Neuron (in vitro differentiated cells): ENCODE measurements around the gene RIOK2.

Source experiments
- H2AFZ ChIP-seq: one replicate; pipeline ENCODE4 v1.6.1; 2013; ENCODE audit warnings: low read depth, mild to moderate bottlenecking, inconsistent platforms, low read length, moderate library complexity
- H3K27me3 ChIP-seq: one replicate; pipeline ENCODE4 v1.6.1; 2013; ENCODE audit warnings: low read length; ENCODE audit not compliant: insufficient read depth
- H3K36me3 ChIP-seq: one replicate; pipeline ENCODE4 v1.6.1; 2013; ENCODE audit warnings: low read length; ENCODE audit not compliant: insufficient read depth
- H3K4me1 ChIP-seq: one replicate; pipeline ENCODE4 v1.6.1; 2013; ENCODE audit warnings: low read length; ENCODE audit not compliant: insufficient read depth
- H3K4me3 ChIP-seq: 2 replicates; pipeline ENCODE4 v1.5.1; 2013; ENCODE audit warnings: mild to moderate bottlenecking, low read length, moderate library complexity
- H3K9me3 ChIP-seq: one replicate; pipeline ENCODE4 v1.6.1; 2013; ENCODE audit warnings: low read length

Gene RIOK2

DNA sequence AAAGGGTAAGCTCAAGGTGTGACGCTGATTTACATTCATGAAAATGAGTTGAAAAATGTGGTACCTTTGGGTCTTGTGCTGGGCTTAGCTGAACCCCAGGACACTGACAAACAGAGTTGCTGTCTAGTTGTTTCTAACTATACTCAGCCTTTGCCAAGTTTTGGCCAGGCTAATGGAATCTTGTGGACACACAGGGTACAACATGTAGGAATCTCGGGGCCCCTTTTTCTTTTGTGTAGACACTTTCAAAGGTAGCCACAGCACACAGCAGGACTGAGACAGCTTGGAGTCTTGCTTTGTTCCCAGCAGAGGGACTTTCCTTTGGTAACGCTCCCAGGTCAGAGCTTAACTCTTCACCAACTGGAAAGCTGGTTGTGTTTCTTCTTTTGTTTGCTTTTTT is 48.4 kb downstream of the RIOK2 start:
- H3K4me1 ChIP-seq = peaks cover 23% of the 10 kb centered on the region
- H3K4me3 ChIP-seq = no peak overlapping the region
- no peaks in the 10 kb centered on the region for H3K27me3 ChIP-seq
- no peak overlapping the region for H2AFZ ChIP-seq
- H3K36me3 ChIP-seq = no peaks in the 10 kb centered on the region
- no peaks in the 10 kb centered on the region for H3K9me3 ChIP-seq

DNA sequence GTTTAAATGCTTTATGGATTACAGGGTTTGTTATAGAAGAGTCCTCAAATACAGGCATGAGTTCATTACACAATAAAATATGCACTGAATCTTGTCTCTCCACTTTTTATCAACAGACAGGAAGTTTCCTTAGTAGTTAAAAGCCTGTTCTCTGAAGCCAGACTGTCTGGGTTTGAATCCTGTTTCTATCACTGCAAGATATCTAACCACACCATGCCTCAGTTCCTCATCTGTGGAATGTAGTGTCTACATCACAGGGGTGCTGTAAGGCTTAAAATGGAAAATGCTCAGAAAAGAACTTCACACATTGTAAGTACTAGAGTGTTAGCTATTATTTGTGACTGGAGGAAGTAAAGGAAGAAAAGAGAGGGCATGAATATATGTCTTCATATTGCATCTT is 49.9 kb downstream of the RIOK2 start:
- Histone ChIP-seq H3K9me3 (no peaks in the 10 kb centered on the region), H3K4me3 (no peak overlapping the region), H3K4me1 (peaks cover 17% of the 10 kb centered on the region), H2AFZ (no peak overlapping the region), H3K36me3 (no peaks in the 10 kb centered on the region), H3K27me3 (no peaks in the 10 kb centered on the region)

DNA sequence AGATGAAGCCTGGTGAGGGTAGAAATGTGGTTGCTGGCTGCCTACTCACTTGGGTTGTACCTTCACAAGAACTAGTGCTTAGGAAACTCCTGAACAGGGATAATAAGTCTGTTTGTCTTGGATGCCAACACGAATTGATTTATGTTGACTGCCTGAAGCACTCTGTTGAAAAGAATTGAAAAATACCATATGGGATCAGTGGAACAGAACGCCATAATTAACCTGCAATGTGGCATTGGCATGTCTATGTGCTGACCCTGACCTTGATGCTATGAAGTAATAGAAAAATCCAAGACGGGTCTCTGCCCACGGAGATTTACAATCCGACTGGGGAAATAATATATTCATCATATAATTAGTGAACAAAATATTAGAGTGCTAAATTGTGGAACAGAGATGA is 51.1 kb downstream of the RIOK2 start:
- H3K27me3 ChIP-seq = no peaks in the 10 kb centered on the region
- H3K36me3 ChIP-seq = no peaks in the 10 kb centered on the region
- no peaks in the 10 kb centered on the region for H3K9me3 ChIP-seq
- no peak overlapping the region for H3K4me3 ChIP-seq
- H2AFZ ChIP-seq = no peak overlapping the region
- peaks cover 17% of the 10 kb centered on the region for H3K4me1 ChIP-seq

DNA sequence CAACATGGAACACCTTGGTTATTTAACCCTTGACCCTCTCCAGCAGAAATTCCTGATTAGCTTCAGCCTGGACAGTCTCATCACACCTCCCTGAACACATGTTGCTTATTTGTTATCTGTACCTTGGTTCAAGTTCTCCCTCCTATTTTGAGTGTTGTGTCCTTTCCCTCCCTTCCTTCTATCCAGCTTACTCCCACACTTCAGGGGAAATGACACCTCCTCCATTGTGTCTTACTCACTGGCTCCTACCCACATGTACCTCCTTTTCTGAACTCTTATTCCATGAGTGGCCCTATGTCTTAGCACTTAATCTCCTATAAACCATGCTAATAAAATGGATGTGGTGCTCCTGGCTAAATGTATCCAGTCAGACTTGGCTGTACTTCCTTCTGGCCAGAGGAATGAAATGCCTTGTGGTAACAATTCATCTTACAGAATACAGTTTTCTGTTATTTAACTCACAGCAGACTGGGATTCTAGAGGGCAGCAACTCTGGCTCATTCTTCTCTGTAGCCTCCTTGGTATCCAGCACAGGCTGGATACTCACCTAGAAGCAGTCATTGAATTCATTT is 51.8 kb downstream of the RIOK2 start:
- H3K36me3 ChIP-seq = no peaks in the 10 kb centered on the region
- H3K4me3 ChIP-seq = no peak overlapping the region
- no peaks in the 10 kb centered on the region for H3K27me3 ChIP-seq
- no peaks in the 10 kb centered on the region for H3K9me3 ChIP-seq
- H3K4me1 ChIP-seq = peaks cover 17% of the 10 kb centered on the region
- H2AFZ ChIP-seq = no peak overlapping the region

DNA sequence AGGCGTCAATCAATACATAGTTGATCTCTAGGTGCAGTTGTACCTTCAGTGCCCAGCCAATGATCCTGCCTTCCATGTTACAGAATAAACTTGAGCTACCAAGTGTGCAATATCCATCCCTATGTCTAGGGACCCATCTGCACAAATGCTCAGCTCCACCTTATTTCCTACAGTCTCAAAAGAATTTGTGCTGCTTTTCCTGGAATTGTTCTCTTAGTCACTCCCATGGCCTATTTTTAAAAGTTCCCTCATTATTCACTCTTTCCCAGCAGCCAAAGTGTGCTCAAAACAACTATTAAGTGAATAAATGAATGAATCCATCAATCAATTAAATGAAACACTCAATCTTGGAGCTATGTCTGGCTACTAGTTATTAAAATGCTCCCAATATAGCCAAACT is 55.3 kb downstream of the RIOK2 start:
- Histone ChIP-seq H3K4me3 (no peak overlapping the region), H3K4me1 (peaks cover 5% of the 10 kb centered on the region), H3K36me3 (peaks cover 16% of the 10 kb centered on the region), H2AFZ (no peak overlapping the region), H3K9me3 (peaks cover 2% of the 10 kb centered on the region), H3K27me3 (no peaks in the 10 kb centered on the region)

DNA sequence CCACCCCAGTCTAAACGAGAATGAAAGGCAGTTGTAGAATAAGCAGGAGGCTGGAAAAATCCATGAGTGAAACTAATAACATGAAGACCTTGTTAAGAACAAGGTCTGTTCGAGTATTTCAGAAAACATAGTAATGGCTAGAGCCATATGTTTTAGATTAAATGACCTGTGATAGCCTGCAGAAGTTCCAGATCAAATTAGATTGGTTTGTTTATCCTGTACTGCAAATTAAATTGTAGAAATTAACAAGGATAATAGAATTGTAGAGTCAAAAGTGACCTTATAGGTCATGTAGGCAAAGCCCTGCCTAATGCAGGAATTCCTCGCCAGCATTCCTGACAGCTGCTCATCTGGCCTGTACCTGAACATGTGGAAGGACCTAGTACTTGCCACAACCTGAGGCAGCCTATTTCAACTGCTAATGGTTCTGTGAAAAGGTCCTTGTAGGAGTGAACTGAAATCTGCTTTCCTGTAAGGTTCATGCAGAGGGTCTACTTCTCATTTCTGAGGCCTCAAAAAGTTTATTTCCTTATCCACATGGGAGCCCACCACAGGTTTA is 57.8 kb downstream of the RIOK2 start:
- no peak overlapping the region for H3K4me3 ChIP-seq
- H3K27me3 ChIP-seq = no peaks in the 10 kb centered on the region
- H2AFZ ChIP-seq = no peak overlapping the region
- H3K36me3 ChIP-seq = peaks cover 18% of the 10 kb centered on the region
- peaks cover 2% of the 10 kb centered on the region for H3K9me3 ChIP-seq
- H3K4me1 ChIP-seq = peaks cover 9% of the 10 kb centered on the region

DNA sequence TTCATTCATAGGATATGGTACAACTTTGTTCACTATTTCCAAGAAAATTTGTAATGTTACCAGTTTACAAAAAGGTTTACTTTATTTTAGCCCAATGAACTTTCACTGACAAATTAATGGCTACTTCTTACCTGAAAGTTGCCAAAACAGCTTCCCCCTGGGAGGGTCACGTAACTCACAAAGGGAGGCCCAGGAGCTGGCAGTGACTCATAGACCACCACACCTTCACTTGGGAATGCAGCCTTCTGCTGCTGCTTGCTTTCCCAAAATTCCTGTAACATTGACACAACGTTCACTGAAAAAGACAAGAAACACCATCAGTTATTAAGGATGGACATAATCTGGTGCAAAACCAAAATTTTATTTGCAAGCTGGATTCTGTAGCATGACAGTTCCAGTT is 58.7 kb downstream of the RIOK2 start:
- Histone ChIP-seq H3K36me3 (peaks cover 18% of the 10 kb centered on the region), H3K9me3 (peaks cover 2% of the 10 kb centered on the region), H3K27me3 (no peaks in the 10 kb centered on the region), H3K4me3 (no peak overlapping the region), H2AFZ (no peak overlapping the region), H3K4me1 (peaks cover 6% of the 10 kb centered on the region)

DNA sequence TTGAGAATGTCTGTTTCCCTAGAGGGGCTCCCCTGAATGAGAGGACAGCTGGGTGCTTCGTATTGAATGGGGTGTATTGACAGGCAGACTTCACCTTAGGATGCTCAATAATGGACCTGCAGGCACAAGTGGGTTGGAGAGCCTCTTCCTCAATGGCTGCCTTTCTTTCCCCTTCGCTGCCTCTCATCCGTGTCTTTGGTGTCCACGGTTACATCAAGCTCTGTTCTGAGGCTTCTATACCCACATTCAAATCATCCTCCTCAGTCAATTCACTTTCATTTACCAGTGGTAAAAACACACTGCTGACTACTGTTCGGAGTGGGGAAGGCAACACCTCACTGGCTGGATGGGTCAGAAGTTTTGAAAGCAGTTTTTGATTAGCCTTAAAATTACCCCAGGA is 61.2 kb downstream of the RIOK2 start:
- Histone ChIP-seq H3K27me3 (no peaks in the 10 kb centered on the region), H2AFZ (peak overlapping the region; percentile 15), H3K9me3 (peaks cover 2% of the 10 kb centered on the region), H3K4me3 (no peak overlapping the region), H3K4me1 (peaks cover 13% of the 10 kb centered on the region), H3K36me3 (peaks cover 18% of the 10 kb centered on the region)

DNA sequence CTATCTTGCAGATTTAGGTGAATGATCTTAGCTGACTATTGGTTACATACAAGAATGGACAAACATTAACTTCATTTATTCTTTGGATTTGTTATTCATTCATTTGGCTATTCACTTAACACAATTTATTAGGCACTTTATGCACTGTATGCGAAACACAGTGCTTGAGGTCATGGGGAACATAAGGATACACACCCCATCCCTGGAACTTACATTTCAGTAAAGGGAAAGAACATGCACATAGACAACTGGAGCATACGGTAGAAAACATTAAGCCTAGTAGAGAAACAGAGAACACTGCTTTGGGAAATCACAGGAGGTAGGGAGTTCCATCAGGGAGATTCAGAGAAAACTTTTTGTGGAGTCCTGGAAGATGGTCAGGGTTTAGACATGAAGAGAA is 62.9 kb downstream of the RIOK2 start:
- H3K4me1 ChIP-seq = peaks cover 23% of the 10 kb centered on the region

DNA sequence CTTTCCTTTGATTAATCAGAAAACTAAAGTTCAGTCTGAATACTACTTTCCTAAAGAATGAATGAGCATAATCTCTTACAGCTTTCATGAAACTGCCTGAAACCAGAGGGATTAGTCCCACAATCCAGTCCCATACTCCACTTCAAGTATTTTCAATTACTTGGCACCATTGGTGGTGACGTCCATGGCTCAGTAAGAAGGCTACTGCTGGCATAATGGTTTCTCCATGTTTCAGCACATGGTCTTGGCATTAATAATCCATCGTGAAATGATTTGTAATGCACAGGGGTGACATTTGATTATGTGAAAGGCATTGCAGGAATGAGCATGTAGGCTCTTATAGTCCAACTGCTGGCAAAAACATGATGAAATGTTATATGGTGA is 64.0 kb downstream of the RIOK2 start:
- Histone ChIP-seq H3K4me1 (peaks cover 23% of the 10 kb centered on the region), H3K27me3 (no peaks in the 10 kb centered on the region), H3K36me3 (peaks cover 15% of the 10 kb centered on the region), H3K4me3 (no peak overlapping the region), H3K9me3 (no peaks in the 10 kb centered on the region), H2AFZ (no peak overlapping the region)

More for the DNA sequence above, 62.9 kb downstream of the RIOK2 start:
- Histone ChIP-seq H3K4me3 (no peak overlapping the region), H3K36me3 (peaks cover 18% of the 10 kb centered on the region), H3K9me3 (peaks cover 2% of the 10 kb centered on the region), H2AFZ (no peak overlapping the region), H3K27me3 (no peaks in the 10 kb centered on the region)

DNA sequence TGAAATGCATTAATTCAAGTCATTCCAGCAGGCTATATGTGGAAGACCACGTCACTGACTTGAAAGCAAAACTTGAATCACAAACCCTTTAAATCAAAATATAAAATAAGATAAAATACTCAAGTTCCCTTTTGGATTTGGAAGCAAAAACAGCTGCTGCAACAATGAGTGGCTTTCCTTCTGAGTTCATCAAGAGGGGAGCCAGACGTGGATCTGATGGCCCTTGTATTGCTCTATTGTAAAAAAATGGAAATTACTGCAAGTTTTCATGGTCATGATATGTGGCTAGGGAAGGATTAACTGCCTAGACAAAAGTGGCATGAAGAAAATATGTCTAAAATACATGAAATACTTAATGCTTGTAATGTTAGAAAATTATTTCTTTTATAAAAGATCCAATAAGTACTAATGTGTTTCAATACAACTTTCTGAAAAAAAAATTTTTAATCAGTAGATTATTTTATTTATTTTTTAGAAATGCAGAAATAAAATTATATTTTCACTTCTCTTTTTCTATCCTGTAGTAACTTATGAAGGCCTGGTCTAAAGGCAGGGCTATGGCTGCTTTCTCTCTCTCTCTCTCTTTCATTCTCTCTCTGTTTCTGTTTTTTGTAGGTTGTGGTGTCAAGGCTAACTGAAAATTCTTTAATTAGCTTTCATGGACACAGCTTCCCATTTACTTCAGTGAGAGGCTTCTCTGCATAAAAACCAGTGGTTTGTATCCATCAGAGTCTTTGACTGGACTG is 64.6 kb downstream of the RIOK2 start:
- H3K27me3 ChIP-seq = no peaks in the 10 kb centered on the region
- H3K9me3 ChIP-seq = no peaks in the 10 kb centered on the region
- H3K4me3 ChIP-seq = no peak overlapping the region
- H3K36me3 ChIP-seq = peaks cover 10% of the 10 kb centered on the region
- H2AFZ ChIP-seq = no peak overlapping the region
- peaks cover 23% of the 10 kb centered on the region for H3K4me1 ChIP-seq

DNA sequence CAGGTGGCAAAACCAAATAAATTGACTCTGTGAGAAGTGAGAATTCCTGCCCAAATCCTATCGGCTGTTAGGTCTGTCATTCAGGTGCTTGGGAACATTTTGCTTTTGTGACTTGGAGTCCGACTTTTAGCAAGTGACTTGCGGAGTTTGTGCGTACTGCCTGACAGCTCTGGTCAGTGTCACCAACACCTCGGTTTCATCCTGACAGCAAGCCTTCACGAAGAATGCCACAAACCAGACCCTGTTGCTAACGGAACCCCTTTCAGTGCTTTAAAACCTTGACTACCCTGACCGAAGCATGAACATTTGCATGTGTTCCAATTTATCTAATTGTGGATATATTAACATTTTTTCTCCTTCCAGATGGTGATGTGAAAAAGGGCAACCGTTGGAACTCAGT is 67.1 kb downstream of the RIOK2 start:
- H3K36me3 ChIP-seq = no peaks in the 10 kb centered on the region
- peaks cover 28% of the 10 kb centered on the region for H3K4me1 ChIP-seq
- no peak overlapping the region for H3K4me3 ChIP-seq
- no peaks in the 10 kb centered on the region for H3K9me3 ChIP-seq
- H3K27me3 ChIP-seq = no peaks in the 10 kb centered on the region
- no peak overlapping the region for H2AFZ ChIP-seq

DNA sequence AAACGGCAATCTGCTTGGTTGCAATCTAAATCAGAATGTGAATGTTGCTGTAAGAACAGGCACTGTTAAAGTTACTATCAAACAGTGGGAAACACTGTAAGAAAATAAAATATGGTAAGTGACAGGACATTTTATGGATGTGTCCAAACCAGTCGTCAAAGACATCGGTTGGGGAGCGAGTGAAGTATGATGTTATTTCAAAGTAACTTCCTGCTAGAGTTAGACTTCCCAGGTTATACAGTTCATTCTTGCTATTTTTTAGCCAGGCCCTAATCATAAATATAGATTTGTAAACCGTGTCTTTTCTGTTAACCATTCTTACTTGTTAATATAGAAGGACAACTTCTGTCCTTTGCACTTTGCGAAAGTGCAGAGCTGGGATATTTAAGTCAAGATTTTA is 70.8 kb downstream of the RIOK2 start:
- Histone ChIP-seq H3K27me3 (no peaks in the 10 kb centered on the region), H3K4me3 (no peak overlapping the region), H2AFZ (no peak overlapping the region), H3K36me3 (no peaks in the 10 kb centered on the region), H3K4me1 (peaks cover 21% of the 10 kb centered on the region), H3K9me3 (no peaks in the 10 kb centered on the region)
